ENCODE measurements around the gene NUCB2.

DNA sequence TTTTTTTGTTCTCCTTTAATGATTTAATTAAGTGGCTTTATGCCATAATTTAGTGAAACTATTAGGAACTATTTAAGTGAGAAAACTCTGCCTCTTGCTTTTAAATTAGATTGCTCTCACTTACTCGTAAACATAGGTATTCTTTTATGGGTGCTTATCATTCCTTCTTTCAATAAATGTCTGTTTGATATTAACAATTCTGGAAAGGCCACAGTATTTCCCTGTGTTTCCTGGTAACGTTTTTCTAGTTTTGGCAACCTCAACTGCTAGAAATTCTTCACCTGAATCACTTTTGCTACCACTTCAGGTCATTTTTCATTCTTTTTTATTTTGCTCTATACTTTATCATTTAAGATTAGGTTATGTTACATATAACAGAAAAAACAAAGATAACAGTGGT is 55.1 kb downstream of the NUCB2 start:
- TF ChIP-seq, protein P1, sequence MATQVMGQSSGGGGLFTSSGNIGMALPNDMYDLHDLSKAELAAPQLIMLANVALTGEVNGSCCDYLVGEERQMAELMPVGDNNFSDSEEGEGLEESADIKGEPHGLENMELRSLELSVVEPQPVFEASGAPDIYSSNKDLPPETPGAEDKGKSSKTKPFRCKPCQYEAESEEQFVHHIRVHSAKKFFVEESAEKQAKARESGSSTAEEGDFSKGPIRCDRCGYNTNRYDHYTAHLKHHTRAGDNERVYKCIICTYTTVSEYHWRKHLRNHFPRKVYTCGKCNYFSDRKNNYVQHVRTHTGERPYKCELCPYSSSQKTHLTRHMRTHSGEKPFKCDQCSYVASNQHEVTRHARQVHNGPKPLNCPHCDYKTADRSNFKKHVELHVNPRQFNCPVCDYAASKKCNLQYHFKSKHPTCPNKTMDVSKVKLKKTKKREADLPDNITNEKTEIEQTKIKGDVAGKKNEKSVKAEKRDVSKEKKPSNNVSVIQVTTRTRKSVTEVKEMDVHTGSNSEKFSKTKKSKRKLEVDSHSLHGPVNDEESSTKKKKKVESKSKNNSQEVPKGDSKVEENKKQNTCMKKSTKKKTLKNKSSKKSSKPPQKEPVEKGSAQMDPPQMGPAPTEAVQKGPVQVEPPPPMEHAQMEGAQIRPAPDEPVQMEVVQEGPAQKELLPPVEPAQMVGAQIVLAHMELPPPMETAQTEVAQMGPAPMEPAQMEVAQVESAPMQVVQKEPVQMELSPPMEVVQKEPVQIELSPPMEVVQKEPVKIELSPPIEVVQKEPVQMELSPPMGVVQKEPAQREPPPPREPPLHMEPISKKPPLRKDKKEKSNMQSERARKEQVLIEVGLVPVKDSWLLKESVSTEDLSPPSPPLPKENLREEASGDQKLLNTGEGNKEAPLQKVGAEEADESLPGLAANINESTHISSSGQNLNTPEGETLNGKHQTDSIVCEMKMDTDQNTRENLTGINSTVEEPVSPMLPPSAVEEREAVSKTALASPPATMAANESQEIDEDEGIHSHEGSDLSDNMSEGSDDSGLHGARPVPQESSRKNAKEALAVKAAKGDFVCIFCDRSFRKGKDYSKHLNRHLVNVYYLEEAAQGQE (IDR thresholded peaks at IDR 0.05; ENCODE audit: insufficient replicate concordance, low read depth) = no peak
- TF ChIP-seq, protein P2, sequence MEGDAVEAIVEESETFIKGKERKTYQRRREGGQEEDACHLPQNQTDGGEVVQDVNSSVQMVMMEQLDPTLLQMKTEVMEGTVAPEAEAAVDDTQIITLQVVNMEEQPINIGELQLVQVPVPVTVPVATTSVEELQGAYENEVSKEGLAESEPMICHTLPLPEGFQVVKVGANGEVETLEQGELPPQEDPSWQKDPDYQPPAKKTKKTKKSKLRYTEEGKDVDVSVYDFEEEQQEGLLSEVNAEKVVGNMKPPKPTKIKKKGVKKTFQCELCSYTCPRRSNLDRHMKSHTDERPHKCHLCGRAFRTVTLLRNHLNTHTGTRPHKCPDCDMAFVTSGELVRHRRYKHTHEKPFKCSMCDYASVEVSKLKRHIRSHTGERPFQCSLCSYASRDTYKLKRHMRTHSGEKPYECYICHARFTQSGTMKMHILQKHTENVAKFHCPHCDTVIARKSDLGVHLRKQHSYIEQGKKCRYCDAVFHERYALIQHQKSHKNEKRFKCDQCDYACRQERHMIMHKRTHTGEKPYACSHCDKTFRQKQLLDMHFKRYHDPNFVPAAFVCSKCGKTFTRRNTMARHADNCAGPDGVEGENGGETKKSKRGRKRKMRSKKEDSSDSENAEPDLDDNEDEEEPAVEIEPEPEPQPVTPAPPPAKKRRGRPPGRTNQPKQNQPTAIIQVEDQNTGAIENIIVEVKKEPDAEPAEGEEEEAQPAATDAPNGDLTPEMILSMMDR (IDR thresholded peaks at IDR 0.05; ENCODE audit: insufficient read depth, low read length) = no peak
- TF ChIP-seq POLR2AphosphoS5 (IDR thresholded peaks at IDR 0.05; ENCODE audit: low read depth) (no peak), SPI1 (IDR thresholded peaks at IDR 0.05; ENCODE audit: borderline replicate concordance, low read depth) (no peak)
